Stimulated activated CD4-positive, alpha-beta T cell treated with anti-CD3 and anti-CD28 coated beads, Interleukin-15, amount 100 ng/mL, for 24 hours (primary cell): ENCODE results near the gene UNC5A.

Experiments
- DNase-seq: peaks from one replicate; pipeline ENCODE4 v3.0.0-alpha.2; 2020

Gene UNC5A

GRCh38 chr5:176810081-176810597, at the start of gene UNC5A:
TSS of gene UNC5A (plus strand) at chr5:176810559. CDS start at chr5:176810751, 192 bp downstream.
- peak; percentile 73 for DNase-seq

GRCh38 chr5:176761755-176762154, 48.6 kb upstream of the UNC5A start:
- no peak for DNase-seq

- DNase-seq, result no peak
These were observed 47.9 kb upstream of the UNC5A start for GRCh38 chr5:176762489-176762888.

- no peak for DNase-seq
These were observed 44.7 kb upstream of the UNC5A start for GRCh38 chr5:176765687-176766086.

- DNase-seq, result no peak
These were observed 42.0 kb upstream of the UNC5A start for GRCh38 chr5:176768174-176768970.

GRCh38 chr5:176769911-176770310, 40.4 kb upstream of the UNC5A start:
- no peak for DNase-seq

GRCh38 chr5:176770431-176770830, 39.9 kb upstream of the UNC5A start:
- no peak for DNase-seq

- no peak for DNase-seq
These were observed 39.1 kb upstream of the UNC5A start for GRCh38 chr5:176771102-176771845.

- no peak for DNase-seq
These were observed 37.8 kb upstream of the UNC5A start for GRCh38 chr5:176772271-176773210.

- no peak for DNase-seq
These were observed 36.8 kb upstream of the UNC5A start for GRCh38 chr5:176773408-176774035.

- no peak for DNase-seq
These were observed 35.9 kb upstream of the UNC5A start for GRCh38 chr5:176774216-176775171.

- no peak for DNase-seq
These were observed 35.0 kb upstream of the UNC5A start for GRCh38 chr5:176775409-176775808.

GRCh38 chr5:176776141-176776865, 34.1 kb upstream of the UNC5A start:
- no peak for DNase-seq

- no peak for DNase-seq
These were observed 33.4 kb upstream of the UNC5A start for GRCh38 chr5:176776916-176777315.

GRCh38 chr5:176778921-176779465, 31.4 kb upstream of the UNC5A start:
- no peak for DNase-seq

GRCh38 chr5:176779537-176779936, 30.8 kb upstream of the UNC5A start:
- DNase-seq, result no peak

- no peak for DNase-seq
These were observed 29.9 kb upstream of the UNC5A start for GRCh38 chr5:176780176-176781053.

- no peak for DNase-seq
These were observed 29.3 kb upstream of the UNC5A start for GRCh38 chr5:176781054-176781375.
